HEK293T (cell line): ENCODE results near the gene PLAAT3.
"Not testable (repeated sequence)": the region's sequence is repeated elsewhere in the genome, so short reads cannot be mapped to it uniquely, and the experiment has no call there.

Experiments
- CTCF ChIA-PET: fragments of 350-600 bp; formaldehyde crosslinking; extraction: SDS; loops from one replicate; lab custom pipeline; 2021; ENCODE audit warnings: antibody characterized with exemption, inconsistent platforms; lab: Yijun Ruan, JAX
- POLR2A ChIA-PET: fragments of 350-600 bp; formaldehyde crosslinking; extraction: SDS; loops from one replicate; lab custom pipeline; 2020; ENCODE audit warnings: antibody characterized with exemption, inconsistent platforms; lab: Yijun Ruan, JAX
- DNase-seq: peaks from one replicate; pipeline ENCODE4 v3.0.0; 2012; ENCODE audit warnings: mixed read lengths; ENCODE audit errors: extremely low spot score
- ARNT ChIP-seq: fragments of 450-650 bp; IDR thresholded peaks from 2 replicates; pipeline ENCODE4 v1.6.1; 2017; ENCODE audit warnings: mild to moderate bottlenecking
- BHLHE40 ChIP-seq: fragments of 450-650 bp; IDR thresholded peaks from 2 replicates; pipeline ENCODE4 v1.6.1; 2016; ENCODE audit warnings: mild to moderate bottlenecking, moderate library complexity, borderline replicate concordance
- CTBP1 ChIP-seq: fragments of 450-650 bp; IDR thresholded peaks from 2 replicates; pipeline ENCODE4 v1.6.1; 2016; ENCODE audit warnings: borderline replicate concordance
- ELF4 ChIP-seq: fragments of 450-650 bp; IDR thresholded peaks from 2 replicates; pipeline ENCODE4 v1.6.1; 2017; ENCODE audit warnings: antibody characterized with exemption
- FOXA1 ChIP-seq: fragments of 450-650 bp; IDR thresholded peaks from 2 replicates; pipeline ENCODE4 v1.6.1; 2016; ENCODE audit warnings: mild to moderate bottlenecking
- FOXK2 ChIP-seq: fragments of 450-650 bp; IDR thresholded peaks from 2 replicates; pipeline ENCODE4 v1.6.1; 2016; ENCODE audit warnings: mild to moderate bottlenecking
- FOXM1 ChIP-seq: fragments of 450-650 bp; IDR thresholded peaks from 2 replicates; pipeline ENCODE4 v1.6.1; 2017; ENCODE audit warnings: mild to moderate bottlenecking, borderline replicate concordance
- HDGF ChIP-seq: fragments of 450-650 bp; IDR thresholded peaks from 2 replicates; pipeline ENCODE4 v1.6.1; 2017; ENCODE audit warnings: antibody characterized with exemption, borderline replicate concordance
- L3MBTL2 ChIP-seq: fragments of 450-650 bp; conservative IDR thresholded peaks from 2 replicates; pipeline ENCODE4 v1.6.1; 2016; ENCODE audit warnings: mild to moderate bottlenecking
- LEF1 ChIP-seq: fragments of 450-650 bp; IDR thresholded peaks from 2 replicates; pipeline ENCODE4 v1.6.1; 2017; ENCODE audit warnings: mild to moderate bottlenecking, borderline replicate concordance
- NFRKB ChIP-seq: fragments of 450-650 bp; IDR thresholded peaks from 2 replicates; pipeline ENCODE4 v1.6.1; 2016; ENCODE audit warnings: mild to moderate bottlenecking, moderate library complexity
- SP1 ChIP-seq: fragments of 450-650 bp; IDR thresholded peaks from 2 replicates; pipeline ENCODE4 v1.6.1; 2017
- SUZ12 ChIP-seq: fragments of 450-650 bp; IDR thresholded peaks from 2 replicates; pipeline ENCODE4 v1.6.1; 2016; ENCODE audit warnings: mild to moderate bottlenecking
- TARDBP ChIP-seq: fragments of 450-650 bp; IDR thresholded peaks from 2 replicates; pipeline ENCODE4 v1.6.1; 2016
- ZNF384 ChIP-seq: fragments of 450-650 bp; IDR thresholded peaks from 2 replicates; pipeline ENCODE4 v1.6.1; 2016
- TF ChIP-seq, protein P1 (sequence below): fragments of 450-650 bp; IDR thresholded peaks from 2 replicates; pipeline ENCODE4 v1.6.1; 2016

PLAAT3 gene

GRCh38 chr11:63532117-63532516 lies 82.1 kb downstream of the PLAAT3 start:
- TF ChIP-seq ARNT: no peak
- TF ChIP-seq BHLHE40: no peak
- POLR2A ChIA-PET: no interaction called here
- no peak for DNase-seq
- CTCF ChIA-PET: no interaction called here

- DNase-seq, CTCF ChIA-PET, POLR2A ChIA-PET: not testable (repeated sequence)
These were observed 83.0 kb downstream of the PLAAT3 start for GRCh38 chr11:63531074-63531792.

DNA sequence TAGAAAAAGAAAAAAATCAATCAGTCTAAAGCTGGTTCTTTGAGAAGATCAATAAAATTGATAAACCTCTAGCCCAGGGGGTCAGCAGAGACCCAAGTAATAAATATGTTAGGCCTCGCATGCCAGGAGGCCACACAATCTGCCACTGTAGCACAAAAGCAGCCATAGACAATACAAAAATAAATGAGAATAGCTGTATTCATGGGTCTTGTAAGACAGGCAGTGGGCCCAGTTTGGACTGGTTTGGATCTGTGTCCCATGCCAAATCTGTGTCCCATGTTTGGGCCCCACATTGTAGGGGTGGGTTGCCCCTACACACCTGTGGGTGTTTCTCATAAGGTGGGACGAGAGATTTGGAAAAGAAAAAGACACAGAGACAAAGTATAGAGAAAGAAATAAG lies 84.2 kb downstream of the PLAAT3 start:
- DNase-seq: no peak
- ChIA-PET CTCF (no interaction called here), POLR2A (no interaction called here)
- TF ChIP-seq, protein P1, sequence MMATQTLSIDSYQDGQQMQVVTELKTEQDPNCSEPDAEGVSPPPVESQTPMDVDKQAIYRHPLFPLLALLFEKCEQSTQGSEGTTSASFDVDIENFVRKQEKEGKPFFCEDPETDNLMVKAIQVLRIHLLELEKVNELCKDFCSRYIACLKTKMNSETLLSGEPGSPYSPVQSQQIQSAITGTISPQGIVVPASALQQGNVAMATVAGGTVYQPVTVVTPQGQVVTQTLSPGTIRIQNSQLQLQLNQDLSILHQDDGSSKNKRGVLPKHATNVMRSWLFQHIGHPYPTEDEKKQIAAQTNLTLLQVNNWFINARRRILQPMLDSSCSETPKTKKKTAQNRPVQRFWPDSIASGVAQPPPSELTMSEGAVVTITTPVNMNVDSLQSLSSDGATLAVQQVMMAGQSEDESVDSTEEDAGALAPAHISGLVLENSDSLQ: no peak

DNA sequence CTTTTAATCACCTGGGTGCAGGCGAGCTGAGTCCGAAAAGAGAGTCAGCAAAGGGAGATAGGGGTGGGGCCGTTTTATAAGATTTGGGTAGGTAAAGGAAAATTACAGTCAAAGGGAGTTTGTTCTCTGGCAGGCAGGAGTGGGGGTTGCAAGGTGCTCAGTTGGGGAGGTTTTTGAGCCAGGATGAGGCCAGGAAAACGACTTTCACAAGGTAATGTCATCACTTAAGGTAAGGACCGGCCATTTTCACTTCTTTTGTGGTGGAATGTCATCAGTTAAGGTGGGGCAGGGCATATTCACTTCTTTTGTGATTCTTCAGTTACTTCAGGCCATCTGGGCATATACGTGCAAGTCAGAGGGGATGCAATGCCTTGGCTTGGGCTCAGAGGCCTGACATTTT lies 84.9 kb downstream of the PLAAT3 start:
- DNase-seq, POLR2A ChIA-PET: not testable (repeated sequence)
- CTCF ChIA-PET: interaction anchor here (0.6 kb wide), 1 partner anchor 338 kb away, joined by 3 read pairs; no protein-coding TSS in a partner anchor

- POLR2A ChIA-PET, DNase-seq, CTCF ChIA-PET: not testable (repeated sequence)
These were observed 85.4 kb downstream of the PLAAT3 start for GRCh38 chr11:63528729-63529278.

DNA sequence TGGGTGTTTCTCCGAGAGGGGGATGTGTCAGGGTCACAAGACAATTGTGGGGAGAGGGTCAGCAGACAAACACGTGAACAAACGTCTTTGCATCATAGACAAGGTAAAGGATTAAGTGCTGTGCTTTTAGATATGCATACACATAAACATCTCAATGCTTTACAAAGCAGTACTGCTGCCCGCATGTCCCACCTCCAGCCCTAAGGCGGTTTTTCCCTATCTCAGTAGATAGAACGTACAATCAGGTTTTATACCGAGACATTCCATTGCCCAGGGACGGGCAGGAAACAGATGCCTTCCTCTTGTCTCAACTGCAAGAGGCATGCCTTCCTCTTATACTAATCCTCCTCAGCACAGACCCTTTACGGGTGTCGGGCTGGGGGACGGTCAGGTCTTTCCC lies 86.1 kb downstream of the PLAAT3 start:
- DNase-seq, CTCF ChIA-PET, POLR2A ChIA-PET: not testable (repeated sequence)

GRCh38 chr11:63527667-63528066 lies 86.6 kb downstream of the PLAAT3 start:
- DNase-seq: no peak
- CTCF ChIA-PET: interaction anchor here (0.6 kb wide), 1 partner anchor 68 kb away, joined by 3 read pairs; no protein-coding TSS in a partner anchor
- no peak for TF ChIP-seq ZNF384
- TF ChIP-seq TARDBP: no peak
- TF ChIP-seq SP1: no peak
- no peak for TF ChIP-seq FOXM1
- TF ChIP-seq ARNT: no peak
- TF ChIP-seq FOXK2: no peak
- no peak for TF ChIP-seq NFRKB
- no peak for TF ChIP-seq LEF1
- TF ChIP-seq FOXA1: no peak
- no peak for TF ChIP-seq CTBP1
- TF ChIP-seq, protein P1: no peak
- TF ChIP-seq BHLHE40: no peak
- TF ChIP-seq ELF4: no peak
- TF ChIP-seq L3MBTL2: no peak
- no peak for TF ChIP-seq HDGF
- no peak for TF ChIP-seq SUZ12
- POLR2A ChIA-PET: no interaction called here
